Stimulated activated CD8-positive, alpha-beta memory T cell treated with anti-CD3 and anti-CD28 coated beads, Interleukin-15, amount 100 ng/mL, for 4 hours (primary cell): ENCODE data around the gene DPT.

Source experiments
- DNase-seq, 2 donors: peaks; one replicate each; pipeline ENCODE4 v3.0.0-alpha.2; 2020; ENCODE audit warnings: low read depth in 2 of 2

The DPT gene

DNA sequence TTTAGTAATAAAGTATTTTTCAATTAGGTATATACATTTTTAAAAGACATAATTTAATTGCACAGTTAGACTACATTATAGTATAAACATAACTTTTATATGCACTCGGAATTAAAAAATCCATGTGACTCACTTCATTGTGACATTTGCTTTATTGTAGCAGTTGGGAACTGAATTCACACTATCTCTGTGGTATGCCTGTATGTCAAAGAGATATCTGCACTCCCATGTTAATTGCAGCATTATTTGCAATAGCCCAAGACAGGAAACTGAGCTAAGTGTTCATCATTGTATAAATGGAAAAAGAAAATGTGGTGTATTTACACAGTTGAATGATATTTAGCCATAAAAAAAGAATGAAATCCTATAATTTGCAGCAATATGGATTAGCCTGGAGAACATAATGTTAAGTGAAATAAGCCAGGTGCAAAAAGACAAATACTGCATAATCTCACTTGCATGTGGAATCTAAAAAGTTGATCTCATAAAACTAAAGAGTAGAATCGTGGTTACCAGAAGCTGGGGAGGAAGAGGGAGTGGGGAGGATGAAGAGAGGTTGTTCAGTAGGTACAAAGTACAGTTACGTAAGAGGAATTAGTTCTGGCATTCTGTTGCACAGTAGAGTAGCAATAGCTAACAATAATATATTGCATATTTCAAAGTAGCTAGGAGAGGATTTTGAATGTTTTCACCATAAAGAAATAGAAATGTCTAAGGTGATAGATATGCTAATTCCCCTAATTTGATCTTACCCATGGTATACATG, 64.8 kb downstream of the DPT start:
- no peak for DNase-seq

DNA sequence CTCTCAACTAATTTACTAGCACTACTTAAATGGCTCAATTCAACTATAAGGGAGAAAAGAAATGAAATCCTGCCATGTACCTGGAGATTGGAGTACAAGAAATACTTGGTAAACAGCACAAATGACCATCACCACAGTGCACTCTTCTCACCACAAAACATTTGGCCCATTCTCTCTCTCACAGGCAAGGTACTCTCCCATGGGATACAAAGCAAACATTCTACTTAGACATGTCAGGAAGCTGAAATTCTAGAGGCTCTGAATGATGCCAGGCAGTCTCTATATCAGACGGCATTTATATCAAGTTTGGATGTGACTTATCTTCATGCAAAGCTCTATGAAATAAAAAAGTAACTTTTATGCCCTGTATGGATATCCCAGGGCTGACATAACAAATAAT, 72.5 kb downstream of the DPT start:
- no peak for DNase-seq

GRCh38 chr1:168654198-168654915, 74.6 kb downstream of the DPT start:
- no peak for DNase-seq

- DNase-seq: no peak
These were observed 75.4 kb downstream of the DPT start for GRCh38 chr1:168653567-168653966.

DNA sequence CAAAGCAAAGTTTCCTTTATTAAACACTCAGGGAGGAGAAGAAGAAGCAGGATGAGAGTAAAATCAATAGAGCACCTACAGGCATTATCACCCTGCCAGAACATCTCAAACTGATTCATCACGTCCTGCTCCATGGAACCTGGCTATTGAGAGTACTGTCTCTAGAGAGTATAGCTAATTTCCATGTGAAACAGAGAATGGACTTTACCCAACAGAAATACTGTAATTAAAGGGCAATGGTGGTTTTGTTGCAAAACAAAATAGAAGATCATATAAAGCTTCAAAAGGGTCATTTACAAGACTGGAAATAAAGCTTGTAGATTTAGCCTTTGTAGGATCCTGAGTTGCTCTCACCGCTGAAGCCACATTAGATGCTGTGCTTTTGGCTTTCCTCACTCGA, 83.3 kb downstream of the DPT start:
- DNase-seq: no peak
